HG03097 (cell line): Measurements from ENCODE around the gene CAPN6.

Source experiments
- ATAC-seq: cut with Tn5 transposase; IDR thresholded peaks from one replicate; pipeline ENCODE4 v1.9.1; 2021; ENCODE audit not compliant: unreplicated experiment, low FRiP score

The CAPN6 gene, protein sequence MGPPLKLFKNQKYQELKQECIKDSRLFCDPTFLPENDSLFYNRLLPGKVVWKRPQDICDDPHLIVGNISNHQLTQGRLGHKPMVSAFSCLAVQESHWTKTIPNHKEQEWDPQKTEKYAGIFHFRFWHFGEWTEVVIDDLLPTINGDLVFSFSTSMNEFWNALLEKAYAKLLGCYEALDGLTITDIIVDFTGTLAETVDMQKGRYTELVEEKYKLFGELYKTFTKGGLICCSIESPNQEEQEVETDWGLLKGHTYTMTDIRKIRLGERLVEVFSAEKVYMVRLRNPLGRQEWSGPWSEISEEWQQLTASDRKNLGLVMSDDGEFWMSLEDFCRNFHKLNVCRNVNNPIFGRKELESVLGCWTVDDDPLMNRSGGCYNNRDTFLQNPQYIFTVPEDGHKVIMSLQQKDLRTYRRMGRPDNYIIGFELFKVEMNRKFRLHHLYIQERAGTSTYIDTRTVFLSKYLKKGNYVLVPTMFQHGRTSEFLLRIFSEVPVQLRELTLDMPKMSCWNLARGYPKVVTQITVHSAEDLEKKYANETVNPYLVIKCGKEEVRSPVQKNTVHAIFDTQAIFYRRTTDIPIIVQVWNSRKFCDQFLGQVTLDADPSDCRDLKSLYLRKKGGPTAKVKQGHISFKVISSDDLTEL

DNA sequence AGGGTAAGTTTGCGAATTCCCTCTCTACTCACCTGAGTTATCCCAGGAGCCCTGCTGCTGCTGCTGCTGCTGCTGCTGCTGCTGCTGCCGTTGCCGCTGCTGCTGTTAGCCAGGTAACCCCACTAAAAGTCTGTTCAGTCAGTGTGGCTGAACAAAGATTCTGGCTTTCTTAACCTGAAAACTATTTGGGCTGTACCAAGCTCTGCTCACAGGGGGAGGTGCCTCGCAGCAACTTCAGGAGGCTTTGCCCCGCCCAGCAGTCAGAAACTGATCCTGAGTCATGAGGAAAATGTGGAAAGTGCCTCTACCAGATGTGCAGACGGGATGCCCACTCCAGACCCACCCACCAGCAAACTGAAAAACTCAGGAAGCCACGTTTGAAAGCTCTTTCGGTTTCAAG lies at the start of gene CAPN6:
Gene CAPN6 (minus strand): TSS at position 145 of the 400 bp plus-strand sequence. CDS start 6,547 bp downstream, outside the sequence.
- no peak for ATAC-seq

DNA sequence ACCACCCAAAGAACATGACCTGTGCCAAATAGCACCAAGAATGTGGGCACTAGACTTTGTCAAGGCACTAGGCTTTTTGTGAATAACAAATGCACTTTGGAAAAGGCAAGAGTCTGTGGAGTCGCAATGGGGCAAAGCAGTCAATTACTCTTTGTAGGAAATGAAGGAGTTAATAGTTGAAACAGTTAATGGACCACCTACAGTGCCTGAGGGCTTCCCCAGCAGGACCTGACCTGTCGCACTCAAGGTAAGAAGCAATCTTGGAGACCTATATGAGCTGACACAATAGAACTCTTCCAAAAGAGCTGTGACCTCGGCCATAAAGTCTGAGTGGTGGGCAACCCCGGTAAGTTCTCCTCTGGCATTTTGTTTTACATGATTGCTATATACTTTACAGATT lies 49.2 kb upstream of the CAPN6 start:
- no peak for ATAC-seq

DNA sequence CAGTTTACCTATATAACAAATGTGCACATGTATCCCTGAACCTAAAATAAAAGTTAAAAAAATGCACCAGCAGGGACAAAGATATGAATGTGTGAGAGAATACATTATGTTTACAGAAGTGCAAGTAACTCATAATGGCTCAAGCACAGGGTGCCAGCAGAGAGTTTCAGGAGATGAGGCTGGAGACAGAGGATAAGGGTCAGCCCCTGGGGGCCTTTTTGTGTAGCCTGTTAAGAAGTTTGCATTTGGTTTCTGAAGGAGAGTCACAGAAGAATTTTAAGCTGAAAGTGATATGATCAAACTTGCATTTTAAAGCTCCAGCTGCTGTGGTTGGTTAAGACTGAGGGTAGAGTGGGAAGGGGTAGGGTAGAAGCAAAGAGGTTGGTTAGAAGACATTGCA lies 48.6 kb upstream of the CAPN6 start:
- no peak for ATAC-seq

DNA sequence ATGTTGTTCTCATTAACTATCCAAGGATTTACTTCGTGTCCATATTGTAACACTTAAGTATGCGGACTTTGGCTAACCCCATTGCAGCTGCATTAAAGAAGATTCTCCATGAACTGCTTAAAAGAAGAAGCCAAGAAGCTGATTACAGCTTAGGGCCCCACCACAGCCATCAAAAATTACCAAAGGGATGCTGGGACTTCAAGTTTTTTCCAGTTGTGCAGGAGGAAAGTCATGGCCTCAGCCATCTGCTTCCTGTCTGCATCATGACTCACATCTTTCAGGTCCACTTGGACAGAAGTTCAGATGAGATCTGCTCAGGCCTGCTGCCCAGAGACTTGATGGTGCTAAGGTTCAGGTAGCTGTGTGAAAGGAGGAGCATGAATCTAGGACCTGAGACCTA lies 38.8 kb upstream of the CAPN6 start:
- no peak for ATAC-seq

DNA sequence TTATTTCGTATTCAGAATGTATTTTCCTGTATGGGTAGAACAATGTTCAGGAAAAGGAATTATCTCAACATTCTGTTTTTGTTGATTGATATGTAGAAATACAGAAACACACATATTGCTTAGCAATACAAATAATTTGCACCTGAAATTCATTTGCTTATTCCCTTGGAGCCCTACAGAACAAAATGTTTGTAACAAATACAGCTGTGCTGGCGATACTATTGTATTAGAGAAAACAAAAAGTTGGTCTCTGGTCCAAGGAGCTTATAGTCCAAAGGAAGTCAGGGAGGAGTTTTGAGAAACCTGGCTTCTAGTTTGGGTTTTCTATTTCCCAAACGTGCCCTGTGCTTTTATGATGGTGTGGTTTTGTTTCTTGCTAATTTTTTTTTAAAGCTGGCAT lies 37.8 kb upstream of the CAPN6 start:
- no peak for ATAC-seq

DNA sequence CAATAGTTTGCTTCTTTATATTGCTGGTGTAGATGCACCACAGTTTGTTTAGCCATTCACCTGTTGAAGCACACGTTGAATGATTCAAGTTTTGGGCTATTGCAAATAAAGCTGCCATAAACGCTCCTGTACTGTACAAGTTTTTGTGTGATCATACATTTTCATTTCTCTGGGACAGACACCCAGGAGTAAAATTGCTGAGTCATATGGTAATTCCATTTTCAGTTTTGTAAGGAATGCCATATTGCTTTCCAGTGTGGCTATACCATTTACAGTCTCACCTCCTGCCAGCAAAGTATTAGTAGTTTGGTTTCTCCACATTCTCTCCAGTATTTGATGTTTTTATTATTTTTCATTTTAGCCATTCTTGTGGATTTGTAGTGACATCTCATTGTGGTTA lies 32.0 kb upstream of the CAPN6 start:
- no peak for ATAC-seq

DNA sequence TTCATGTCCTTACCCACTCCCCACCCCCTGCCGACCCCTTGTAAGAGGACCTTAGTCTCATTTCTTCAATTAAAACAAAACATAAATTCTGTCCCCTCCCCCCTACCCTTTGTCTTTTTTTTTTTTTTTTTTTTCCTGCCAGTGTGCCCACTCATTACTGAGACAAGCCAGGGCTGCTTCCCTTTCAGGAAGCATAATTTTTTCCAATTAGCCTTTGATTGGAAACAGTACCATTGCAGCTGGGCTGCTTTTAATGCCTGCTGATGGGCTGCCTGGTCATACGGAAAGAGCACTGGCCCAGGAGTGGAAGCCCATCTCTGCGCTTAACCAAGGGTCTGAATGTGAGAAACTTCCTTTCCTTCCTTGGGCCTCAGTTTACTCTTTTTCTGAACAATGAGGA lies 18.6 kb upstream of the CAPN6 start:
- ATAC-seq = no peak

DNA sequence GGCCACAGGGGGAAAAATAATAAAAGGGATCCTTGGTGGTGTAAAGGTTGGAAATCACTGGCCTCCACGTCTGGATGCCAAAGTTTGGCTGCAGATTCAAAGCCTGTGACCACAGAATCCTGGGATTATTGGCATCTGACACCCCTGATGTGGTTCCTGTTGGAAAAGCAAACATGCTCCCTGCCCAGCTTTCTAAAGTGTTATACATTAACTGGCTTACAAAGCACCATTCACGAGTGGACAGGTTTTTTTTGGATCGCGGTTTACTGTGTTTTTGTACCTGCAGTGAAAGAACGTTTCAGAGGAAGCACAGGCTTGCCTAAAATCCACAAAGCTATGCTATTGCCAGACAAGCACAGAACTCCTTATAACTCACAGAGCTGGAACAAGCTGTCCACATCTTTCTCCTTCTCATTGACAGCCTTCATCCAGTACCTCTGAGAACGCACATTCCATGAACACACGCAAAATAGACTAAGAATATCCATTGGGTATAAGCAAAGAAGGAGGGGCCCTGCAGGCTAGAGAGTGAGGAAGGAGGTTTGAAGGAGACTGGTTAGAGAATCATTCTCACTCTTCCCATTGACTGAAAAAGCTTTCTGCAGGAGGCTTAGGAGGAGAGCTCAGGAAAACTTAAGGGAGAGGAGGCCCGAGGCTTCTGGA lies 14.5 kb upstream of the CAPN6 start:
- no peak for ATAC-seq

DNA sequence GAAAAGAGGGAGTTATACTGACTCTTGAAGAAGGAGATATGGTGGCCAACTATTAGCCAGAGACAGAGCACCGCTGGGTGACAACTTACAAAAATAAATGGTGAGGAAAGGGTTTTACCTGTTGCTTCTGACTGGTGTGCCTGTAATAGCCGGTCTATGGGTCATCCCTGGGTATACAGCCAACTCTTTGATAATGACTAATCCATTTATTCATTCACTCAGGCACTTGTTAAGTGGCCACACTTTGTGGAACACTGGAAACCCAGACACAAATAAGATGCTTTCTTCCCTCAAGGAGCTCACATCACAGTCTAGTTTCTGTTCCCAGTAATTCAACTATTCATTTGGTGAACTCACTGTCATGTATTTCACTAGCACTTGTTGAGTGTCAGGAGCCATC lies 13.2 kb upstream of the CAPN6 start:
- ATAC-seq = no peak

DNA sequence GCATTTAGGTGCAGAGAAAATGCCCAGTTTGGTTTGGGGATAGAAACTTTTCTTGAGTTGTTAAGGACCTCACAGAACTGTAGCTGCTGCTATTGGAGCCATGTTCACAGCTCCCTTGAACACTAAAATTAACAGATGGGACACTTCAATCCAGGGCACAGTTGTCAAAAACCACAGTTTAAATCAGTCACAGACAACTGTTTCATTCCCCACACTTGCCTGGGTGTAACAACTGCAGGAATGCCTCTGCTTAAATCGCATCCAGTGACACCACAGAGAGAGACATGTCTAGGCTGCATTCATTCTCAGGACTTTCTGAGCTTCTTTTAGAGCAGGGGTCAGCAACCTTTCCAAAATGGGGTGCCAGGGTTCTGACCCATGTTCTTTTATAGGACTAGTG lies 12.7 kb upstream of the CAPN6 start:
- ATAC-seq = no peak

DNA sequence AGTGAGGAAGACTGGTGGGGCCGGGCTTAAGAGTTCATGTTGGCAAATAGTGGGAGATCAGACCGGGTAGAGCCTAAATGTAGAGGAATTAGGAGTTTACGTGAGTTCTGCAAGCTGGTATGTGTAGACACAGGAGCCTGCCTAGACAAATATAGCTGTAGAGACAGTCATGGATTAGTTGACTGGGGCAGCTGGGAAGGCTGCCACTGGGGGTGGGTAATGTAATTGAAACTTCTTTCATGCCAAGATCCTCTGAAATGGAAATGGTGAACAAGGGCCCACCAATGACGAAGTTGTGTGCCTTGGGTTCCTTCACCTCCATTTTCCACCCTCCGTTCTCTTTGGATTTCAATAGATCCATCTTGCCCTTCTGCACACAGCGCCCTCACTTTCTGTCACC lies 11.9 kb upstream of the CAPN6 start:
- ATAC-seq = no peak

DNA sequence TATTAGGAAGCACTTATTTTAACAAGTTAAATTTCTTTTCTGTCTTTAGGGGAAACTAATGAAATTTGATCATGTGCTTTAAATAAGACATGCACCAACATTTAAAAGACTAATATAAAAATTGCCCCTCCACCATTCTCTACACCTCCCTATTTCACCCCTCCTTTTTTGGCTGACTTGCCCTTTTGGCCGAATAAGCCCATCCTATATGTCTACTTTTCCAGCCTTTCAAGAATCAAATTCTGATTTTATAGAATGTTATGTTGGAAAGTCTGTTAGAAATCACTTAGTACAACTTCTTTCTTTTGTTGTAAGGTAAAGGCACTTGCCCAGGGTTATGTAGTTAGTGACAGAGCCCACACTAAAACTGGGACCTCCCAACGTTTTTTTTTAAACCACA lies 1.8 kb downstream of the CAPN6 start:
- ATAC-seq = no peak

DNA sequence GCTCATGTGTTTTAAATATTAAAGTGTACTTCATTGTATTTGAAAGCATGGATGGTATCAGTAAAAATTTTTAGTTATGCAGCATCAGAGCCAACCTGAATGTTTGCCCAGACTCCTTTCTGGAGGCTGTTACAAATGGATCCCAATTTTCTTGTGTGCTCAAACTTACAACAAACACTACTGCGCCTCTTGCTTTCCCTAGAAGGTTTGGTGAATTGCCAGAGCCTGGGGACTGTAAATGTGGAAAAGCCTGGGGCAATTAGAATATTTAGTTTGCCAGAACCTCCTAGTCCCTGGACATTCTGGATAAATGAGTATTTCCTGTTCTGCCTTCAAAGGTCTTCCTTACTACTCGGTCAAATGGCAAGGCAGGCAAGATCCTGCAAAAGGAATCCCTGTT lies 4.8 kb downstream of the CAPN6 start:
- no peak for ATAC-seq

DNA sequence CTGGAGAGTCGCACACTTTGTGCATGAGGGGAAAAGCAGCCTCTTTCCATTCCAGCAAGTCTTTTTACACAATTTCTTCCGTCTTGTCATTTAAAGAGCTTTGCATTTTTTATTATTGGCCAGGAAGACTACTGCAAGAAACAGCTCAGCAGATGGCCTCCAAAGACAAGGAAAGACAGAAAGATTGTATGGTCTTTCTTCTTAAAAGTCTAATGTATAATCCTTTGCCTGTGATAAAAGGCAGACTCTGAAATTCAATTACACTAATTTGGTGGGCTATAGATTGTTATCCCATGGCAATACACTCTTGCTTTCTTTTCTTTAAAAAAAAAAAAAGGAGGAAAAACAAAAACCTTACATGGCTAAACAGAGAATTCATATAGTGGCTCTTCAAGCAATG lies 5.9 kb downstream of the CAPN6 start:
- no peak for ATAC-seq

DNA sequence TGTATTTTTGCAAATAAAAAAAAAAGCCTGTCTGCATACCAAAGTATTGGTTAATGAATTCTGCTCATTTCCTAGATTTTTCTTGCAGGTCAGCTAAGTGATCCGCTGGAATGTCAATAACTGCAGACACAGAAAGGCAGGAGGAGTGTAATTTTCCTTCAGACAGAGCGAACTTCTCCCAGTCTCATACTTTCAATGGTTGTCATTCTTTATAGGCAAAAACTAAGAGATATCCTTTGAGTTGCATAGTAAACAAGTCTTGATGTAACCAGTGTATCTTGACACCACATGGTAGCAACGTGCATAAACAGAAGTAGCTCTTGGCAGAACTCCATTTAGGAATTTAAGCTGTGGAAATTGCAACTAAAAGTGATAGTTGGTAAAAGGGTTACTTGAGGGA lies 8.2 kb downstream of the CAPN6 start:
- no peak for ATAC-seq

DNA sequence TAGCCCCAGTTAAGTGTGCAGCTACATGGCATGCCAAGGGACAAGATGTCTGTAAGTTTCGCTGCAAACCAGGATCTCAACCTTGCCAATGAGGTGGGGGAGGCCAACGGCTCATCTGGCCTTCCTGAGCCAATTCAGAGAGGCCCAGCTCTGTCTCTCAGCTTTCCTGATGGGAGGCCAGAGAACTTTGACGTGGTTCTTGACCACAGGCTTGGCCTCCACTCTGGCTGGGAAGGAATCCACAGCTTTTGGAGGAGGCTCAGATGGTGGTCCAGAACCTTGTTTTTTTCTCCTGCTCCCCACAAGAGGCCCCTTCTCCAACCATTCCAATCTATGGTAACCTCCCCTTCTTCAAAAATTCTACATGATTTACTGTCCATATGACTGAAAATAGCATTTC lies 9.8 kb downstream of the CAPN6 start:
- ATAC-seq = no peak

DNA sequence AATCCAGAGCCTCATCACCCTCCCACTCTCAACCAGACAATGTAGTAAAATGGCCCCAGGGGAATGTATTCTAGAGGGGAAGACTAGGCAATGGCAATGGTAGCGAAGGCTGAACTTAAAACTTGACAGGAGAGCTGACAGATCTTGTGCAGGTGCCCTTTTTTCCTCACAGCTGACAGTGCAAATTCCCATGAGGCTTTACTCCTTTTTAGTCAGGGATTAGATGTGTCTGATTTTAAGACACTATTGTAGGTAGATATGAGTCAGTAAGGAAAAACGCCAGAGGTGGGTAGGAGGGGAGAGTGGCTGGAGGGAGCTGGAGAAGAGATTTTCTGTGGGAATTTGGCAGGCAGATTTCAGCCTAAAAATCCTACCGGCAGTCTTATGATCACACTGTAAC lies 10.7 kb downstream of the CAPN6 start:
- no peak for ATAC-seq

DNA sequence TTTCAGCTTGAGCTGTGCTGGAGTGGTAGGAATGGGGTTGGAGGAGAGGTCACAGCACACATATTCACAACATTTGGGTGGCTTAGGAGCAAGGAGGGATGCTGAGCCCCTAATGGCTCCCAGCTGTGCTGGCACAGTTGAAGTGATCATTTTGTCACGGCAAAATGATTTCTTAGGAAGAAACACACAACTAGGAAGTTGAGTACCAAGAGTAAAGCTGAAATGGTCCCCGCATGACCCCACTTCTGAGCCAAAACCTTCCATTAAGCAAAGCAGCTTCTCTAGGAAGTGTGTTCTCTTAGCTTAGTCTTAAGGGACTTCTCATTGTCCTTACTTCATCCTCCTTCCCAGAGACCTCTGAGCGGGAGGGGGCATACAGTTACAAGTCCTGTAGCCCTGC lies 12.6 kb downstream of the CAPN6 start:
- ATAC-seq = no peak

DNA sequence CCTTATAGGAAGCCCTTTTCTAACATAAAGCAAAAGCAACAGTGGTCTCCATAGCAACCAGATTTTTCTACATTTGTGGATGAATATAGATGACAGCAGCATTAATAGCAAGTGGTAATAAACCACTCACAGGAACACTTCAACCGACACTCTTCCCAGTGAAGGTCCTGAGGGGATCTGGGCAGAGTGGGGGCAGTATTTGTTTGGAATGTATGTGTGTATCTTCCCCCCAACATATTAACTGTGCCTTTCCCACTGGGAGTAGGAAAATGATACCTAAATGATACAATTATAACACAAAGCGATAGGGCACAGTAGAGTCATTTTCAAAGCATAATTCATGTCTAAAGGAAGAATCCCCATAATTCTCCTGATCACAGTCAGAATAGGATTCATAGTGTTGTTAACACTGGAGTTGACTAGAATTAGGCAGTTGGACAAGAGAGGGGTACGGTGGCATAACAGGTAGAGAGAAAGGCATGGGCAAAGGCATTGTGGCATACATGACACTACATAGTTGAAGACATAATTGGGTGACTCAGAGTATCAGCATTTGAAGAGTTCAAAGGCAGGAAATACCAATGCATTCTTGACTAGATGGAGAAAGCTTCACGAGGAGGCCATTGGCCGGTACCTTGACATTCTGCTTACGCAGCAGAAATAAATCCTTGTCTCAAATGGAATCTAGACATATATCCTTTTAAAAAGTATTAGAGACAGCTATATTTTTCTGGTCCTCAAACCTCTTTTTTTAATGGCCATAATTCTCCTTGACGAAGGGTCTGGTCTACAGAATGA lies 15.2 kb downstream of the CAPN6 start:
- no peak for ATAC-seq

DNA sequence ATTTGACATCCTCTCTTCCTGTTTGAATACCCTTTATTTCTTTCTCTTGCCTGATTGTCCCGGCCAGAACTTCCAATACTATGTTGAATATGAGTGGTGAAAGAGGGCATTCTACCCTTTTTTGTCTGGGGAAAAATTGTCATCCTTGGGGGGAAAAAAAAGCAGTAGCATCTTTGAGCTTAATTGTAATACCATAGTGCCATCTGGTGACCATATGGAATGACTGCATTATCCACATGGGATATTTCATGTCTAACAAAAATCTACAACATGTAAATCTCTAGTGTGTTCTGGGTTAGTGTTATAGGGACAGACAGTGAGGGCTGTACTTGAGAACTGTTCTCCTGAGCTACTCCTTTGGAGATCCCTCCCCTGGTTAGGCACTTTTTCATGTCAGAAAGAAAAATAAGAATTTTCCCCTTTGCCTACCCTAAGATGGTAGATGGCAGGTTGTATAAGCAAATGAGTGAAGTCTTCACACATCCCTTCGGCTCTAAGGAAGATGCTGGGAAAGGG lies 26.0 kb downstream of the CAPN6 start:
- ATAC-seq = no peak

DNA sequence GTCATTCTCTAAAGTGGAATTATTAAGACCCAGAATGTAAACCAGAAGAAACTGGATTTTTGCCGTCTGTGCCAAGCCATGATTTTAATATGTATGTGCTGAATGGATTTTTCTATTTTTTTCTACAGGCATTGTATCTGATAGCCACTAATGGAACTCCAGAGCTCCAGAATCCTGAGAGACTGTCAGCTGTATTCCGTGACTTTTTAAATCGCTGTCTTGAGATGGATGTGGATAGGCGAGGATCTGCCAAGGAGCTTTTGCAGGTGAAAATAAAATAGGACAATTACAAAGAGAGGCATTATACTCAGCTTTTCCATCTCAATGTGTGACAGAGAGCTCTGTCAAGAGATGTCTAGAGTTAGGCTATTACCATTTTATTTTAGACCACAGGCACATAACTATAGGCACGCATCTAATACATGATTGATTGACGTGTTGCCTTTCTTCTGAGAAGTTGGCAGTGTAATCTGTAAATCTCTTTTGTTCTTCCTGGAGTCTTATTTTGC lies 53.9 kb downstream of the CAPN6 start:
- no peak for ATAC-seq
